ENCODE data around the gene ZSWIM1. TPM values are rescaled to one million over a fixed set of nuclear protein-coding genes. Genes with fewer than 3 reads are reported as not detected.

ZSWIM1 gene
- total and polyA plus RNA-seq, 2 of the 13 experiments (the other 11 are each of a cell fraction or from before 2014, with no cell fraction given), result 9.5 to 11.7 TPM

GRCh38 chr20:45890985-45891983, 10.3 kb downstream of the ZSWIM1 start, which contains the start of the genes CTSA and NEURL2 (continued):
- peak; percentile 99 for TF ChIP-seq ZNF350 (CRISPR knock-in tag; IDR thresholded peaks at IDR 0.05; ENCODE audit: borderline replicate concordance, low read depth)
- peak; percentile 98; the same call in 1 of the 2 replicates for TF ChIP-seq E2F2 (CRISPR knock-in tag; IDR thresholded peaks at IDR 0.05; ENCODE audit: borderline replicate concordance)
- peak; percentile 100 for TF ChIP-seq IKZF5 (CRISPR knock-in tag; IDR thresholded peaks at IDR 0.05)
- peak; percentile 100 for TF ChIP-seq ATF7-NPFF (CRISPR knock-in tag; IDR thresholded peaks at IDR 0.05; ENCODE audit: low read depth)
- TF ChIP-seq, protein P1, sequence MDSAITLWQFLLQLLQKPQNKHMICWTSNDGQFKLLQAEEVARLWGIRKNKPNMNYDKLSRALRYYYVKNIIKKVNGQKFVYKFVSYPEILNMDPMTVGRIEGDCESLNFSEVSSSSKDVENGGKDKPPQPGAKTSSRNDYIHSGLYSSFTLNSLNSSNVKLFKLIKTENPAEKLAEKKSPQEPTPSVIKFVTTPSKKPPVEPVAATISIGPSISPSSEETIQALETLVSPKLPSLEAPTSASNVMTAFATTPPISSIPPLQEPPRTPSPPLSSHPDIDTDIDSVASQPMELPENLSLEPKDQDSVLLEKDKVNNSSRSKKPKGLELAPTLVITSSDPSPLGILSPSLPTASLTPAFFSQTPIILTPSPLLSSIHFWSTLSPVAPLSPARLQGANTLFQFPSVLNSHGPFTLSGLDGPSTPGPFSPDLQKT (CRISPR knock-in tag; IDR thresholded peaks at IDR 0.05; ENCODE audit: borderline replicate concordance), result peak; percentile 80; the same call in 1 of the 2 replicates
- peak; percentile 97 for TF ChIP-seq NR1H2 (CRISPR knock-in tag; IDR thresholded peaks at IDR 0.05; ENCODE audit: borderline replicate concordance, low read depth)
- TF ChIP-seq, protein P2, sequence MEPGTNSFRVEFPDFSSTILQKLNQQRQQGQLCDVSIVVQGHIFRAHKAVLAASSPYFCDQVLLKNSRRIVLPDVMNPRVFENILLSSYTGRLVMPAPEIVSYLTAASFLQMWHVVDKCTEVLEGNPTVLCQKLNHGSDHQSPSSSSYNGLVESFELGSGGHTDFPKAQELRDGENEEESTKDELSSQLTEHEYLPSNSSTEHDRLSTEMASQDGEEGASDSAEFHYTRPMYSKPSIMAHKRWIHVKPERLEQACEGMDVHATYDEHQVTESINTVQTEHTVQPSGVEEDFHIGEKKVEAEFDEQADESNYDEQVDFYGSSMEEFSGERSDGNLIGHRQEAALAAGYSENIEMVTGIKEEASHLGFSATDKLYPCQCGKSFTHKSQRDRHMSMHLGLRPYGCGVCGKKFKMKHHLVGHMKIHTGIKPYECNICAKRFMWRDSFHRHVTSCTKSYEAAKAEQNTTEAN (CRISPR knock-in tag; conservative IDR thresholded peaks at IDR 0.05), result peak; percentile 97
- TF ChIP-seq, protein P3, sequence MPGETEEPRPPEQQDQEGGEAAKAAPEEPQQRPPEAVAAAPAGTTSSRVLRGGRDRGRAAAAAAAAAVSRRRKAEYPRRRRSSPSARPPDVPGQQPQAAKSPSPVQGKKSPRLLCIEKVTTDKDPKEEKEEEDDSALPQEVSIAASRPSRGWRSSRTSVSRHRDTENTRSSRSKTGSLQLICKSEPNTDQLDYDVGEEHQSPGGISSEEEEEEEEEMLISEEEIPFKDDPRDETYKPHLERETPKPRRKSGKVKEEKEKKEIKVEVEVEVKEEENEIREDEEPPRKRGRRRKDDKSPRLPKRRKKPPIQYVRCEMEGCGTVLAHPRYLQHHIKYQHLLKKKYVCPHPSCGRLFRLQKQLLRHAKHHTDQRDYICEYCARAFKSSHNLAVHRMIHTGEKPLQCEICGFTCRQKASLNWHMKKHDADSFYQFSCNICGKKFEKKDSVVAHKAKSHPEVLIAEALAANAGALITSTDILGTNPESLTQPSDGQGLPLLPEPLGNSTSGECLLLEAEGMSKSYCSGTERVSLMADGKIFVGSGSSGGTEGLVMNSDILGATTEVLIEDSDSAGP (CRISPR knock-in tag; IDR thresholded peaks at IDR 0.05; ENCODE audit: borderline replicate concordance), result peak; percentile 98
- no peak for TF ChIP-seq ATF3 (CRISPR knock-in tag; IDR thresholded peaks at IDR 0.05)
- TF ChIP-seq, protein P4, sequence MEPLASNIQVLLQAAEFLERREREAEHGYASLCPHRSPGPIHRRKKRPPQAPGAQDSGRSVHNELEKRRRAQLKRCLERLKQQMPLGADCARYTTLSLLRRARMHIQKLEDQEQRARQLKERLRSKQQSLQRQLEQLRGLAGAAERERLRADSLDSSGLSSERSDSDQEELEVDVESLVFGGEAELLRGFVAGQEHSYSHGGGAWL (CRISPR knock-in tag; IDR thresholded peaks at IDR 0.05), result peak; percentile 98
- peak; percentile 82 for TF ChIP-seq ZFAT (CRISPR knock-in tag; conservative IDR thresholded peaks at IDR 0.05)
- peak; percentile 75; the same call in 1 of the 2 replicates for TF ChIP-seq ZC3H4 (CRISPR knock-in tag; IDR thresholded peaks at IDR 0.05; ENCODE audit: borderline replicate concordance)
- TF ChIP-seq ZNF17 (CRISPR knock-in tag; IDR thresholded peaks at IDR 0.05), result peak; percentile 89
- peak; percentile 98; the same call in 1 of the 2 replicates for TF ChIP-seq RFXAP (CRISPR knock-in tag; IDR thresholded peaks at IDR 0.05; ENCODE audit: borderline replicate concordance)
- peak; percentile 94 for TF ChIP-seq THAP11 (CRISPR knock-in tag; IDR thresholded peaks at IDR 0.05)
- TF ChIP-seq ZNF33B (CRISPR knock-in tag; IDR thresholded peaks at IDR 0.05), result peak; percentile 95; the same call in 1 of the 2 replicates
- TF ChIP-seq ZNF563 (CRISPR knock-in tag; IDR thresholded peaks at IDR 0.05), result peak; percentile 98
- peak; percentile 92; the same call in 1 of the 2 replicates for TF ChIP-seq PAWR (CRISPR knock-in tag; IDR thresholded peaks at IDR 0.05; ENCODE audit: borderline replicate concordance)
- peak; percentile 99 for TF ChIP-seq NFATC3 (CRISPR knock-in tag; IDR thresholded peaks at IDR 0.05)
- peak; percentile 90 for TF ChIP-seq ZFYVE20 (CRISPR knock-in tag; IDR thresholded peaks at IDR 0.05; ENCODE audit: borderline replicate concordance, low read depth)
